LHCN-M2 (cell line): ENCODE measurements around the gene THUMPD3. TPM values are rescaled to one million over a fixed set of nuclear protein-coding genes. Genes with fewer than 3 reads are reported as not detected.
A peak's percentile ranks its signal among the peaks of the same experiment; 100 is the strongest.

ENCODE experiments used
- DNase-seq: peaks from one replicate; pipeline ENCODE4 v3.0.0-alpha.2; 2012; ENCODE audit warnings: low read depth
- polyA plus RNA-seq: library from polyadenylated mRNA; unstranded; fragments of >200 nt; gene quantifications from one replicate; pipeline ENCODE4 v1.2.1, GENCODE V29; 2012; ENCODE audit warnings: missing spikeins
- total RNA-seq: library from RNA; depleted of rRNA; stranded (reverse); fragments of >200 nt; gene quantifications from 2 replicates; pipeline ENCODE4 v1.2.3, GENCODE V29; 2014; rRNA removed

The THUMPD3 gene
- 46.8 and 55.0 TPM in 2 replicates for total RNA-seq
- 35.7 TPM for polyA plus RNA-seq

DNA sequence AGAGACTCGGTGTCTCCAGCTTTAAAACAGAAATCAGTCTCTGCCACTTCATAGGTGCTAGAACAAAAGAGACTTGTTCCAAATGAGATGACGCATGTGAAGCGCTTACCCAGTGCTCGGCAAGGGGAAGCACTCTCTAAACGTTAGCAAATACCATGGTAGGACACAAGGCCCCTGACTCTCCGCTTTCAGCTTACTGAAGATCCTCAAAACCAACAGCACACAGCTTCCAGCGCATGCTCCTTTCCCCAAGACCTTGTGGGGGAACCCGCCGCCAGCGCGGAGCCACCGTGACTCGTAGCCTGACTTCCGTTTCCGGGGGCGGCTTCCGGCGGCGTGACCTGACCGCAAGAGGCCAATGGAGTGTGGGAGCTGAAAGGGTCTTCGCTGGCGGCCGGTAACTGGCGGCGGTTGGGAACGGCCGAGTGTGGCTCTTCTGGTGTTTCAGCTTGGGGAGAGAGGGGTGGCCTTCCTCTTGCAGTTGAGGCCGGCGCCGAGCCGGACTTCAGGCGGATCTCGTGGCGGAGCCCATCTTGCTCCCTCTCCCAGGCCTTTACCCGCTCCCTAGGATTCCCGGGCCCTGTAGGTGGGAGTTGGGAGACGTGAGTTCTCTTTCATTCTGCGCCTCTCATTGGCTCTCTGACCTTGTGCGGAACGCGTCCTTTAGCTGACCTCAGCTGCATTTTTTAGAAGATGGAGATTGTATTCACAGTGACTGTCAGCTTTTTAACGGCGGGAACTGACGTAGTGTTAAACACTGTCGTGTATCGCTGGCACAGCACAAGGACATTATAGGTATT is at the start of gene THUMPD3:
THUMPD3 (plus strand) TSS at position 324 of the 800 bp plus-strand sequence. CDS start 2,015 bp downstream, outside the sequence.
- DNase-seq, result peak; percentile 91

- no peak for DNase-seq
These were observed 48.1 kb upstream of the THUMPD3 start for GRCh38 chr3:9314796-9315195.

DNA sequence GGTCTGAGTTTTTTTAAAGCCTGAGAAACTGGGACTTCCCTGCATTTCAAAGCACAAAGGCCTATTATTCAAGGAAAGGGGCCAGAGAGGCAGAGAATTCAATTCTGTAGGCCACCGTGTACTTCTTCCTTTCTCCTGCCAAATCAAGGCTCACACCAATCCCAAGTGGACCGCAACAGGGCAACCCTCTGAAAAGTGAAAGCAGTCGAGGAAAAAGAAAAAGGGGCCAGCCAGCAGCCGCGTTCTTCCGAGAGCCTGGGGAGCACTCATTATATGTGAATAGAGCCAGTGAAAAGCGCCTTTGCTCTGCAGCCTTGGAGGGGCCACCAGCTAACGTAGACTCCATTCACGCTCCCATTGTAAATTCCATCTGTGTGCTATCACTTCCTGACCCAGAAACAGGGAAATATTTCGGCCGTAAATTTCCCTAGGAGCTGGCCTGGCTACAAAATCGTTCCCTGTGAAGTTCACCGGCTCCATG is 45.9 kb upstream of the THUMPD3 start:
- peak; percentile 30 for DNase-seq

DNA sequence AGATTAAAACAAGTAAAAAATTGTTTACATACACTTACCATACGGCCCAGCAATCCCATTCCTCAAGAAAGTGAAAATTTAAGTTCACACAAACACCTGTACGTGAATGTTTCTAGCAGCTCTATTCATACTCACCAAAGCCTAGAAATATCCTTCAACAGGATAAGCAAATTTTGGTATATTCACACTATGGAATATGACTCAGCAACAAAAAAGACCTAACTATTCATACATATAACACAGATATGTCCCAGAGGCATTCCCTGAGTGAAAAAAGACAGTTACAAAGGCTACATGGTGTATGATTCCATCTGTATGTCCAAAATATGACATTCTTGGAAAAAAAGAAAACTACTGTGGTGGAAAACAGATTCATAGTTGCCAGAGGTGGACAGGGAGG is 40.1 kb upstream of the THUMPD3 start:
- no peak for DNase-seq

DNA sequence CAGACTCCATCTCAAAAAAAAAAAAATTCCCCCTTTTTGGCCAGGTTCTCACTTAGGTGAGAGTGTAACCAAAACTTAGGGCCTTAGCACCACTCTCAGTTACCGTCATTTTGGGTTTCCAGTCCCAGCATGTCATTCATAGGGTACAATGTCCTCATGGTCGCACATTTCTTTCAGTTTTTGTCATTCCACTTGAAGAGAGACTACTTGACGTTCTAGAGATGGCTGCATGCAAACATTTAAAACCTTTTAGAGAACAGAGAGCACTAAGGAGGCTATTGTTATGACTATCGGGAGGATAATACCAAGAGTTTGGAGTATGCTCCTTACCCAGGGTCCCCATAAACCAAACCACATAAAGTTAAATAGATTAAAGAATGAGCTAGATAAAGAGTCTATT is 37.9 kb upstream of the THUMPD3 start:
- DNase-seq, result no peak

DNA sequence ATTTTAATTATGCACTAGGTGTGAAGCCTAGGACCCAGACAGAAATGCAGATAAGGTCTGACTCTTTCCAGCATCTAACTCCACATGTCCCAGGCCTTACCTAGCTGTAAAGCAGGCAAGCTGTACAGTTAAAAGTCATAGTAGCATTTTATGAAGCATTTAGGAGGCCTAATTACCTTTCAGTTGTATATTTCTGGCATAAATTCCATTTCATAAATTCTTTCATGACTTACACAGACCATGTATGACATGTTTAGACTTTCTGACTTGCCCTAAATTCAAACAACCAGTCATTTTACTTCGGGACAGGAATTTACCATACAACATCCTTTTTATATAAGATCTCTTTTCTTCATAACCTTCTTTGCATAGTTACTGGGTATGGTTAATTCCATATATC is 35.3 kb upstream of the THUMPD3 start:
- no peak for DNase-seq

GRCh38 chr3:9330166-9330703 is 32.6 kb upstream of the THUMPD3 start:
- no peak for DNase-seq

DNA sequence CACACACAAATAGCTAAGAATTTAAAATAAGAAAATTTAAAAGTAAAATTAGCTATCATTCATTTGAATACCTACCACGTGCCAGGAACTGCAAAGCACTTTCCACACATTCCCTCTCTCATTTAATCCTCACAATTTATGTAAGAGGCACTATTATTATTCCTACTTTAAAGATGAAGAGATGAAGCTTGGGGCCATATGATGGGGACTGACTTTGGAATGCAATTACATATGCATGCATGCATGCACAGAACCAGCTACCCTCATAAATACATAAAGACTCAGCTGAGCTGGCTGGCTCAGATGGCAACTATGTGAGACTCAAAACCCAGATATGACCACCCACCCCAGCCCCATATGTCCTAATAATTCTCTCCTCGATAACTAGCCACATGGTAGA is 31.7 kb upstream of the THUMPD3 start:
- no peak for DNase-seq

GRCh38 chr3:9332250-9333030 is 30.4 kb upstream of the THUMPD3 start:
- DNase-seq, result no peak

GRCh38 chr3:9339761-9340471 is 22.9 kb upstream of the THUMPD3 start:
- DNase-seq, result no peak

DNA sequence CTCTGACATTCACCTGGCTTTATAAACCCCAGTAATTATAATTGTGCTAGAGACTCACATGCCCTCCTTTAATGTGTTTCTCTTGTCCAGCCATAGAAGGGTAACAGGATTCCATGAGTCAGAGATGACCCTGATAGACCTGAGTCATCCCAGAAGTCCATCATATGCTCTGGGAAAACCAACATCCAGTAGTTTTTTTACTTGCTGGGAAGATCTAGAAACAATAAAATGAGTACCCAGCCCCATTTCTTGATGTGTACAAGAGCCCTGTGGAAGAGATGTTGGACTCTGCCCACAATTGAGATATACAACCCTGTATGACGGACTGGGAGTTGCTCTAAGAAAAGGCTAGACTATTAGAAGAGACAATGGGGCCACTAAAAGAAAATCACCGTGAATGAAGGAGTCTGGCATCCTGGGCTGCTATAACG is 22.4 kb upstream of the THUMPD3 start:
- DNase-seq, result peak; percentile 92

- no peak for DNase-seq
These were observed 20.2 kb upstream of the THUMPD3 start for GRCh38 chr3:9342696-9343095.

DNA sequence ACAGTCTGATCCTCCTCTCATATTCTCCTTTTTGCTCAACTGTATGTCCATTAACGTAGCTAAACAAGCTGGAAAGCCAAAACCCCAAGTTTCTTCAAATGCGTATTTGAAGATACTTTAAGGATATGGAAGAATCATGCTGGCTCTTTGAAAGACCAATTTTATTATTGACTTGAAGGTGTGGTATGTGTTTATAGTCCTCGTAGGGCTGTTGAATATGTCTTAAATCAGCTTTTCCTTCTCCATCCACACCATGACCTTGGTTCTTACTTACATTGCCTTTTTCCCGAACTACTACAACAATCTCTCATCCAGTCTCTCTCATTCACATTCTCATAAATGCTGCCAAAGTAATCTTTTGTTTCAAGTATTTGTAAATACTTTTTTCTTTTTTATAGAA is 19.7 kb upstream of the THUMPD3 start:
- DNase-seq, result no peak

GRCh38 chr3:9345041-9345440 is 17.8 kb upstream of the THUMPD3 start:
- no peak for DNase-seq

DNA sequence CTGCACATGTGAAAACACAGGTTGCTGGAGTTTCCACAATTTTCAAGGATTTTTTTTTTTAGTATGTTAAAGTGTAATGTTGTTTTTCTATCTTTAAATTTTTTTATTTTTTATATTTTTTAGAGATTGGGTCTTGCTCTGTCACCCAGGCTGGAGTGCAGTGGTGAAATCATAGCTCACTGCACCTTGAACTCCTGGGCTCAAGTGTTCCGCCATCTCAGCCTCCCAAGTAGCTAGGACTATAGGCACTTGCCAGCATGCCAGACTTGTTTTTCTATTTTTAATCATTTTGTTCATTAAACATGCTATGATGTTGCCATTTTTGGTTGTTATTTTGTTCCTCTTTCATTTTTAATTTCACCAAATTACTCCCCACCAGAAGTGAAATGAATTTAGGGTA is 16.7 kb upstream of the THUMPD3 start:
- no peak for DNase-seq

GRCh38 chr3:9347081-9347480 is 15.8 kb upstream of the THUMPD3 start:
- DNase-seq, result peak; percentile 50

DNA sequence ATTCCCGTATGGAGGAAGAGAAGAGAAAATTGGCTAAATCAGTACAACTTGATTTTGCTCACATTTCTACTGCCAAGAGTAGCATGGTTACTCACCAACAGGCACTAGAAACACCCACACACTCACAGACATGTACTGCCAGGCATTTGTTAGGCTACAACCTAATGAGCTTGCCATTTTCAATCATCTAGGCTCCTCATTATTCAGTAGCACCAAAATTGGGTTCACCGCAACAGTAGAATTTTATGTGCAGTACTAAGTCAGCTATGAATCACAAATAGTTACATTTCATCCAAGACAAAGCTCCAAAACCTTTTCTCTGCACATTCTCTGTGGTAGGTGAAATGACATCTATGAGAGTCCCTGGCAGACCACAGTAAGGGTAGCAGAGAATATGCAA is 15.0 kb upstream of the THUMPD3 start:
- DNase-seq, result peak; percentile 71

GRCh38 chr3:9349321-9350117 is 13.3 kb upstream of the THUMPD3 start:
- DNase-seq, result peak; percentile 97

DNA sequence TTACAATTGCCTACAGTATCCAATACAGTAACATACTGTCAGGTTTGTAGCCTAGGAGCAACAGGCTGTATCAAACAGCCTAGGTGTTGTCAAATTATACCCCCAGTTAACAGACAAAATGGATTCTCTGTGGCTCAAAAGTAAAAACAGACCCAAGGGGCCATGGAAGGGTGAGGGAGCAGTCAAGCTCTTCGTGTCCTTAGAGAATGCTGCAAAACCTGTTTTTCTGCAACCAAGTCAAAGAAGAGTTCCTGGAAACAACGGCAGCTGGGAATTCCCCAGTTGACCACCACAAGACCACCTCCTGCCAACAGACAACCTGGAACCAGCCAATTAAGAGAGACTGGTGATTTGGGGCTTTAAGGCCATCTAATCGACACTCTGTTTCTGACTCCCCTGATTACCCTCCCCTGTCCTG is 11.1 kb upstream of the THUMPD3 start:
- no peak for DNase-seq

DNA sequence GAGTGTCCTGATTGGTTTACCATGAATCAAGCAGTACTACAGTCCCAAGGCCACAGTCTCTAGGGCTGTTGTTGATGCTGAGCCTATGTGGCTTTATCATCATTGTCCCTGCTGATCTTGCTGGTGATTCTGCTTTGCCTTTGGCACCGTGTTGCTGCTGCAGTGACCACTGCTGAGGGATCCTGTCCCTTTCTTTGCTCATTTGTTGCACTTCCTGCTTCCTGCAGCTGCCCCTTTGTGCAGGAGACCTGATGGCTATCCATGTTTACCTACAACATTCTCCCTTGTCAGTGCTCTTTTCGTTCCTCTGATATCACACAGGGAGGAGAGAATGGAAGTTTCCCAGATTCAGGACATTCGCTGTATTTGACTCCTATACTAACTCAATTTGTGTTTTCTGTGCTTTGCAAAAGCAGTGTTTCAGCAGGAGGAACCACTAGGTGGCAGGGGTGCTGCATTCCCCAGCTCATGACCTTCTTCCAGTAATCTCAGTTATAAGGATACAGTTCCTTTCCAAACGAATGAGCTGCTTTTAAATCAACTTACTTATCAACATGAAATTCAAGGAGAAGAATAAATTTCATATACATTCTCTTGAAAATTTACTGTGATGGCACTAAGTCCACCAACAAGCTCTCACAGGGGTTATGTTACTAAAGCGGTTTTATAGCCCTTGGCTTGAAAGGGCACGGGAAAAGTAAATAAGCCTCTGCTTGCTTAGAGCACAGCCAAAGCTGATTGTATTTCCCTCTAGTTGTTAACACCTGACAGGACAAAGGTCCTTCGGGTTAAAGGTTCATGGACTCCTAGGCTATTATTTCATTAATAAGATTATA is 9.7 kb upstream of the THUMPD3 start:
- peak; percentile 66 for DNase-seq
